Measurements from ENCODE around the gene OR8H2.
"Not testable (repeated sequence)": the region's sequence is repeated elsewhere in the genome, so short reads cannot be mapped to it uniquely, and the experiment has no call there.

OR8H2 gene

GRCh38 chr11:56140151-56140661, 36.7 kb downstream of the OR8H2 start, which contains the start of gene OR8J3:
TSS of gene OR8J3 (minus strand) at chr11:56140201. CDS start at chr11:56137718, 2,483 bp downstream.
- no peak for DNase-seq (ENCODE audit: extremely low read depth, low read depth)
- no peak for TF ChIP-seq CTCF (IDR thresholded peaks at IDR 0.05; ENCODE audit: low read depth, low read length)

DNA sequence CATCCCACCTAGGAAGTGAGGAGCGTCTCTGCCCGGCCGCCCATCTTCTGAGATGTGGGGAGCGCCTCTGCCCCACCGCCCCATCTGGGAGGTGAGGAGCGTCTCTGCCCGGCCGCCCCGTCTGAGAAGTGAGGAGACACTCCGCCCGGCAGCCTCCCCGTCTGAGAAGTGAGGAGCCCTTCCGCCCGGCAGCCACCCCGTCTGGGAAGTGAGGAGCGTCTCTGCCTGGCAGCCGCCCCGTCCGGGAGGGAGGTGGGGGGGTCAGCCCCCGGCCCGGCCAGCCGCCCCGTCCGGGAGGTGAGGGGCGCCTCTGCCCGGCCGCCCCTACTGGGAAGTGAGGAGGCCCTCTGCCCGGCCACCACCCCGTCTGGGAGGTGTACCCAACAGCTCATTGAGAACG, 40.2 kb downstream of the OR8H2 start:
- DNase-seq (ENCODE audit: extremely low read depth, low read depth): not testable (repeated sequence)

DNA sequence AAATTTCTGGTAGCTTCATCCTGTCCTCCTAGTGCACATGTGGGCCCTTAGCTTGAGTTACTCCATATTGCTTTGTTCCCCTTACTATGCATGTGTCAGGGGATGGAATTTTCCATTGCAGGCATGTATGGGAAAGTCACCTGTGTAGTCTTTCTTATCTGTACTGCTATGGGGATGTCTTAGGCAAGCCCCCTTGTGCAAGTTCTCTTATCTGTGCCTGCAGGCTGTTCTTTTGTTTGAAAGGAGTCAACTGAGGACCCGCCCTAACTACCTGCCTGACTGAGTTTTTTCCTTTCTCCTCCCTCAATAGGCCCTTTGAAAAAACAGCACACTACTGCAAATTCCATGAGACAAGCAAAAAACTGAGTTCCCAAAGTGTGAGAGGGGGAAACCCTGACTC, 47.9 kb downstream of the OR8H2 start:
- DNase-seq (ENCODE audit: extremely low read depth, low read depth): no peak
- TF ChIP-seq CTCF (IDR thresholded peaks at IDR 0.05; ENCODE audit: low read depth, low read length): no peak

DNA sequence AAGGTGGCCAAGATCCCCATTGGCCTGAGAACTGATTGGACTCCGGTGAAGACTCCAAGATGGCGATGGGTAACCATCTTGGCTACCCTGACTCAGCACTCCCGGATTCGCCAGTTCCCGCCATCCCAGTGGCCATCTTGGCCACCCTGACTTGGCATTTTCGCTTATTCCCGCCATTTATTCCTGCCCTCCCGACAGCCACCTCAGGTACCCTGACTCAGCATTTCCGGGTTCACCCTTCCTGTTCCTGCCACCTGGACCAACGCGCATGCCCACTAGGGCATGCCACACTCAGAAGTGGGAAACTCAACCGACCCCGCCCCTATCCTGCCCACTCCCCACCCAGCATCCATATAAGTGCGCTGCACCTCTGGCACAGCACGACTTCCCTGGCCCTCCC, 48.8 kb downstream of the OR8H2 start:
- DNase-seq (ENCODE audit: extremely low read depth, low read depth): no peak
- no peak for TF ChIP-seq CTCF (IDR thresholded peaks at IDR 0.05; ENCODE audit: low read depth, low read length)
